NCI-H345 (cell line): Measurements from ENCODE around the gene CFAP45.
A peak's percentile ranks its signal among the peaks of the same experiment; 100 is the strongest.

Experiments used
- DNase-seq: peaks from one replicate; lab custom pipeline; 2025; lab: John Stamatoyannopoulos, UW

Gene CFAP45

DNA sequence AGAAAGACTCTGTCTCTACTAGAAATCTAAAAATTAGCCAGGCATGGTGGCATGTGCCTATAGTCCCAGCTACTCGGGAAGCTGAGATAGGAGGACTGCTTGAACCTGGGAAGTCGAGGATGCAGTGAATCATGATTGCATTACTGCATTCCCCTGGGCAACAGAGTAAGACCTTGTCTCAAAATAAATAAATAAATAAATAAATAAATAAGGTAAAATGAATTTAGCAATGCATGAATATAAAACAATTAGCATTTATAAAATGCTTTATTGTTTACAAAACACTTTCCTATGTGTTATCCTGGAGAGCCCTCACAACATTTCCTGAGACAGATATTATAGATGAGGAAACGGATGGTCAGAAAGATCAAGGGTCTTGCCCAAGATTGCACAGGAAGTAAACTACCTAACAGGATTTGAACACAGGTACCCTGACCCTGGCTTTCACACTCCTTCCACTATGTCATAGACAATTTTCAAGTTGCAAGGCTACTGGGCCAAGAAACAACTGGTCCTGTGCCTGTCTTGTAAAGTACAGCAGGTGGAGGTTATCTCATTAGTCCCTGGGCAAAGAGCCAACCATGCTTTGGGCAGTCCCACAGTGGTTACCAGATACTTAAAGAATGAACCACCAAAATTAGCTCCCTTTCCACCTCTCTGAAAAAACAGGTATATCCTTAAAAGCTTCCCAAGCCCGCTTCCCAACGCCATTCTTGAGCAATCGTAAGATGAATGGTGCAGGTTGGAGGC is 22.1 kb downstream of the CFAP45 start:
- DNase-seq = peak; percentile 14

DNA sequence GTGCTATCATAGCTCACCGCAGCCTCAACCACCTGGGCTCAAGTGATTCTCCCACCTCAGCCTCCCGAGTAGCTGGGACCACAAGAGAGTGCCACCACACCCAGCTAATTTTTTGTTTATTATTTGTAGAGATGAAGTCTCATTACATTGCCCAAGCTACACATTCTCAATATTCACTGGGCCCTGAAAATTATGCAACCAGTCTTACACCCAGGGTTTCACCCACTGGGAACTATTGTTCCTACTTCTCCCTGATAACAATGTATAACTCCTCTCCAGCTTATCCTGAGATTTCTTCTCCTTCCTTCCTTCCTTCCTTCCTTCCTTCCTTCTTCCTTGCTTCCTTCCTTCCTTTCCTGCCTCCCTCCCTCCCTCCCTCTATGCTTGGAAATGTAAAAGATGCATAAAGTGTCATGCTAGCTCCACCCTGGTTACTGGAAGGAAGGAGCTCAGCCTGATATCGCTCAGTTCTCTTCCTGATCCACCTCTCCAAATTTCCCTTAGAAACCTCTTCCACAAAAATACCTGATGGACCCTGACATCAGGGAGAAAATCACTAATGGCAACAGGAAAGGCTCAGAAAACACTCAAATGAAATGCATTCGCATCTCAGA is 26.3 kb downstream of the CFAP45 start:
- no peak for DNase-seq

GRCh38 chr1:159872891-159873290 is 27.1 kb downstream of the CFAP45 start:
- DNase-seq = no peak

- no peak for DNase-seq
Observed at GRCh38 chr1:159870704-159871103, 29.3 kb downstream of the CFAP45 start.

GRCh38 chr1:159869607-159870006 is 30.4 kb downstream of the CFAP45 start:
- no peak for DNase-seq

DNA sequence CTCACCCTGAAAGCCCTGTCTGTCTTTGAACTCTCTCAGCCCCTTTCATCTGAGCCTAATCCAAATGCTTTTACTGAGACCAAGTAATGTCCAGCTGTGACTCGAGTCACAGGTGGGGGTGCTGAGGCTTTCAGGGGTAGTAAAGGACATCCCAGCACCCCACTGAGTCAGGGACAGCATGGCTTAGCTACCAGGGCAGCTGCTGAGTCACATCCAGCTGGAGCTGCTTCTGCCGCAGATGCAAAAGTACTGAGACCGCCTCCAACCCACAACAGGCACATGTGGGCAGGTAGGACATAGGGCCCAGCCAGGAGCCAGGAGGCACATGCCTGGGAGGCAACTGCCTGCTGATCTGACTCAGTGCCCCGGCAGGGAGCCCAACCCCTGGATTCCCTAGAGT is 30.8 kb downstream of the CFAP45 start:
- no peak for DNase-seq

DNA sequence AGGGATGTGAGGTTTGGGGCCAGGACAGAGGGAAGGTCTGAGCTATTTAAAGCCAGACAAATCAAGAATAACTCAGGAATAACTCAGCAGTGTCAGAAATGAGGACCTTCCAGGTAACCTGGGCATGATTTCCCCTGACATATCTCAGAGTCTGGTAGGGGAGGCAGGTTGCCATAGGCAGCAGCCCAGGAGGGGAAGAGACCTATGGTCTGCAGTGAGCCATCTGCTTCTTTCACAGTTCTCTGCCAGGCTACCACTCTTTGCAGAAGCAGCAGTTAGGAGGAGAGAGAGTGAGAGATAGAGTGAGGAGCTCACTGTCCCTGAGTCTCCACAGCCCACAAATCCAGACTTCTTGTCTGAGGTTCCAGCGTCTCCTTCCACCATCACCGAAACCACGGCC is 31.2 kb downstream of the CFAP45 start:
- no peak for DNase-seq

DNA sequence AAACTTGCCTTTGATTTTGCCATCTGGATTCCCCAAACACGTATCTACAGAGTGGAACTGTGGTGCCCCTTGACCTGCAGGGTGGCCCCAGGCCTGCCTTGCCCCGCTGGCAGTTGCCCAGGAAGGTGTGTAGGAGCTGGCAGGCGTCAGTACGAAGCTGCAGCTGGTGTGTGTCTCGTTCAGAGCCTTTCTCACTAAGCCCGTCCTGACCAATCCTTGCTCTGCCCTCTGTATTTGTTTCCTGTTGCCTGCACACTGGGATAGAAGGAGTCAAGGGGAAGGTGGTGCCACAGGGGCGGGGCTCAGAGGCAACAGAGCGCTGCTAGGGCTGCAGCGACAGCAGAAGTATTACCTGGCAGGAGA is 32.3 kb downstream of the CFAP45 start:
- DNase-seq = peak; percentile 83

- no peak for DNase-seq
Observed at GRCh38 chr1:159866905-159867663, 32.9 kb downstream of the CFAP45 start.

DNA sequence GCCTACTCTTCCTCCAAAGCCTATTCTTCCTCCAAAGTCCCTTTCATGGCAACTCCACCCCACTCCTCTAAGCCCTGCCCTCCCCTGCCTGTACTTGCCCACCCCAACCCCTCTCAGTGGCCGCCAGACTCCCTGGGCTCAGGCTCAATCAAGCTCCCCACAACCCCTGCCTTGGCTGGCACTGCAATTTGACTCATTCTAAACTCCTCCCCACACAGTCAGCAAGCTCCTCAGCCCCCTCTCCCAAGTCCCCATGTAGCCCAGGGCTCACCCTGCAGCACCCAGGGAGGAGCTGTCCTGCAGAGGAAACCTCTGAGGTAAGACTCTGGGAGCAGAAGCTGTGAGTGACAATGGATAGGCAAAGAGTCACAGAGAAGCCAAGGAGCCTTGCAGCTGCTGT is 33.9 kb downstream of the CFAP45 start:
- no peak for DNase-seq

- no peak for DNase-seq
Observed at GRCh38 chr1:159864262-159864661, 35.7 kb downstream of the CFAP45 start.

DNA sequence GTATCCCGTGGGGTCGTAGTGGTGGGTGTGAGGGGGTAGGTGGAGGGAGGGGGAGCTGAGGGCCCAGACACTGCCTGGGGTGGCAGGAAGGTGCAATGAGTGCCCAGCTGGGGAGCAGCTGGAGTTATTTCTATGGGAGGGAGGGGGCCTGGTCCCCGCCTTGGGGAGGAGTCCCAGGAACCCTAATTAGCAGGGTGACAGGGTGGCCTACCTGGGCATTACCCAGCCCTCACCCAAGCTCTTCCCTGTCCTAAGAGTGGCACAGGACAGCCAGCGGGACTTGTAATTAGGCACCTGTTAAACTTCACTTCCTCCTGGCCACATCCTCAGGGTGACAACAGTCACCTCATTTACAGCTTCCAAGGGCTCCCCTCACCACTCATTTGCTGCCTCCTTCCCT is 37.4 kb downstream of the CFAP45 start, which contains the start of gene VSIG8:
VSIG8 (minus strand) TSS at position 101 of the 400 bp plus-strand sequence. CDS start 136 bp downstream, outside the sequence.
- DNase-seq = no peak

DNA sequence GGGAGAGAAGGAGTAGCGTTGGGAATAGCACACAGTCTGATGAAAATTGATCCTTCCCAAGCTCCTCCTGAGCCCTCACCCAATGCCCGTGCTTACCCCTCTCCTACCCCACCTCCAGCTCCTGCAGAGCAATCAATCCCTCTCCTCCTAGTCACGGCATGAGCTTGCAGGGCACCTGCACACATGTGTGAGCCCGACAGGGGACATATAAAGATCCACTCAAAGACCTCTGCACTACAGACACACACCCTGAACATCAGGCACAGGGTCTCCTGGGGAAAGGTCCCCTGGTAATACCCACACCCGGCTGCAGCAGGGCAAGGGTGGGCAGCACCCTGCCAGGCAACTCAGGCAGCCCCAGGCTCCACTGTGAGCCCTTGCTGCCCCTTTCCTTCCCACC is 37.9 kb downstream of the CFAP45 start:
- no peak for DNase-seq

- no peak for DNase-seq
Observed at GRCh38 chr1:159861218-159861617, 38.7 kb downstream of the CFAP45 start.

DNA sequence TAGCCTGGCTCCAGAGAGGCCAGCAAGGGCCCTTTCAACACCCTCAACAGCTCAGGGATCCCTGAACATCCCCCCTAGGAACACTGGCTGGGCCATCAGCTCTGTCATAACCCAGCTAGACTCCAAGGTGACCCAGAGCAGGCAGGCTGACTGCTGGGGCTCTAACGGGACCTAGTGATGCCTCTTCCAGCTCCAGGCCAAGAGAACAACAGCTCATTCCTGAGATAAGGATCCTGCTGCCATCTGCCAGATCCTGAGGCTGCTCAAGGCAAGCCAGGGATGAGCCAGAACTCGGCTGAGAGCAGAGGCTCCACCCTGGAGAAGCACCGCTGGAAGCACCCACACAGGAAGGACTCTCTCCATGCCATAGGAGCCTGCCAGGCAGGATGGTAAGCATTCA is 39.5 kb downstream of the CFAP45 start:
- no peak for DNase-seq

DNA sequence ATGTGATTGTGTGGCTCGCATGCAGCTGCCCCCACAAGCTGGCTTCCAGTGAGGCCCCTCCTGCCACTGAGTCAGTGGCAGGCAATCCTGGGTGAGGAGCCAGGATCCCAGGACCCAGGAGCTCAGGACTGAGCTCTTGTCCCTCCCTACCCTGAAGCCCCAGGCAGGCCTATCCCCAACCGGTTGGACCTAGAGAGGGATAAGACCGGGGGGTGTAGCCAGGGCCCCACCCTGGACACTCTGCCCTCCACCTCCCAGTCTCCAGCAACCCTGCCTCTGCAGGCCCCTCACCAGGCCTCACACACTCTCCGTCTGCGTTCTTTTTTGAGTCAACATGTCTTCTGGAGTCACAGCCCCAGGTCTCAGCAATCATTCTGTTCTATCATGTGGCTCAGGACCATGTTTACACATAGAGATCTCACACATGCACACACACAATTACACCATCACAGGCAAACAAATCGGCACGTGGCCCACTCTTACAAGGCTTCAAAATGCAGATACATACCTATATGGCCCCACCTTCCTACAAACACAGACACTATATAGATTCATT is 40.1 kb downstream of the CFAP45 start:
- no peak for DNase-seq

- DNase-seq = no peak
Observed at GRCh38 chr1:159857889-159858288, 42.1 kb downstream of the CFAP45 start.

GRCh38 chr1:159856576-159856975 is 43.4 kb downstream of the CFAP45 start:
- no peak for DNase-seq

DNA sequence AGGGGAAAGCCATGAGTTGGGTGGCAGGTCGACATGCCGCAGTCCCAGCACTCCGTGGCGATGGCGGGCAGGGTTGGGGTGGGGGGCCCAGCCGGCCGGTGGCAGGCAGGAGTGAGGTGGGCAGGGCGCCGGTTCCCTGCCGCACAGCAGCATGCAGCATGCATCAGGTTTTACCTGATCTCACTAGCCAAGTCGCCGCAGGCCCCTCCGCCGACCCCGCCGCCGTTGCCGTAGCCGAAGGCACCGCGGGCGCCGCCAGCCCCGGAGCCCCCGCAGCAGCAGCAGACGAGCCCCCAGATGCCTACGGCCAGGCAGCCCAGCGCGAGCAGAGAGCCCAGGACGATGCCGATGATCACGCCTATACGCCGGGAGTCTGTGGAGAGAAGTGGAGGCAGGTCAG is 44.3 kb downstream of the CFAP45 start:
- no peak for DNase-seq

DNA sequence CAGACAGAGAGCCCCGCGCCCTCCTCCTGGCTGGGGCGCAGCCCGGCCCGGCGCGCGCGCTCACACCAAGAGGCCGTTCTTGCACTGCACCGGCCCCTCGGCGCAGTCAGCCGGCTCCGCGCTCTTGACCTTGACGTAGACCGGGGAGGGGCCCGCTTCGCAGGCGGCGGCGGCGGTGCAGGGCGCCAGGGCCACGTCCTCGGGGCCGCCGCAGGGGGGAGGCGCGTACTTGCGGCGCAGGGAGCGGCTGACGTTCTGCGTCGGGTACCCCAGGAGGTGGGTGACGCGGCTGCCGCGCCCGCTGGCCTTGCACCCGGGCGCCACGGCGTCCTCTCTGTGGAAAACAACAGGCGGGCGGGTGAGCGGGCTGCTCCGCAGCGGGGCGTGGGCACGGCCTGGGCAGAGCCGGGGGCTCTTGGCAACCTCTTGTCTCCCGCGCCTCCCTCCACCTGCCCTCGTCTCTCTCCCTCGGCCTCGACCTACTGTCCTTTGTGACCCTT is 45.2 kb downstream of the CFAP45 start:
- DNase-seq = peak; percentile 80

GRCh38 chr1:159854116-159854692 is 45.8 kb downstream of the CFAP45 start:
- peak; percentile 50 for DNase-seq

- no peak for DNase-seq
Observed at GRCh38 chr1:159853417-159854115, 46.4 kb downstream of the CFAP45 start.
